Measurements from ENCODE around the gene STK32A.

The STK32A gene

GRCh38 chr5:147391781-147392180 lies 157.0 kb downstream of the STK32A start:
- peak; percentile 84 for DNase-seq (ENCODE audit: low read depth)

GRCh38 chr5:147393874-147394672 lies 159.2 kb downstream of the STK32A start:
- DNase-seq (ENCODE audit: low read depth) = no peak

GRCh38 chr5:147396070-147396823 lies 161.4 kb downstream of the STK32A start:
- DNase-seq (ENCODE audit: low read depth) = no peak

- DNase-seq (ENCODE audit: low read depth) = no peak
Measured at GRCh38 chr5:147397616-147398015, 162.8 kb downstream of the STK32A start.

- peak; percentile 16 for DNase-seq (ENCODE audit: low read depth)
Measured at GRCh38 chr5:147398860-147399259, 164.0 kb downstream of the STK32A start.

GRCh38 chr5:147400126-147400809 lies 165.4 kb downstream of the STK32A start:
- DNase-seq (ENCODE audit: low read depth) = no peak

- no peak for DNase-seq (ENCODE audit: low read depth)
Measured at GRCh38 chr5:147400881-147401280, 166.1 kb downstream of the STK32A start.

GRCh38 chr5:147403651-147404640 lies 169.1 kb downstream of the STK32A start:
- peak; percentile 99 for DNase-seq (ENCODE audit: low read depth)

- DNase-seq (ENCODE audit: low read depth) = no peak
Measured at GRCh38 chr5:147404706-147405105, 169.9 kb downstream of the STK32A start.

- peak; percentile 79 for DNase-seq (ENCODE audit: low read depth)
Measured at GRCh38 chr5:147406636-147407035, 171.8 kb downstream of the STK32A start.

GRCh38 chr5:147407094-147407681 lies 172.4 kb downstream of the STK32A start:
- peak; percentile 92 for DNase-seq (ENCODE audit: low read depth)

GRCh38 chr5:147408980-147409379 lies 174.2 kb downstream of the STK32A start:
- no peak for DNase-seq (ENCODE audit: low read depth)

GRCh38 chr5:147410496-147411358 lies 175.9 kb downstream of the STK32A start:
- peak; percentile 33 for DNase-seq (ENCODE audit: low read depth)

- DNase-seq (ENCODE audit: low read depth) = no peak
Measured at GRCh38 chr5:147411359-147412319, 176.8 kb downstream of the STK32A start.

GRCh38 chr5:147412561-147412960 lies 177.7 kb downstream of the STK32A start:
- DNase-seq (ENCODE audit: low read depth) = no peak

GRCh38 chr5:147413266-147413665 lies 178.4 kb downstream of the STK32A start:
- DNase-seq (ENCODE audit: low read depth) = no peak

- no peak for DNase-seq (ENCODE audit: low read depth)
Measured at GRCh38 chr5:147415651-147416050, 180.8 kb downstream of the STK32A start.

- peak; percentile 73 for DNase-seq (ENCODE audit: low read depth)
Measured at GRCh38 chr5:147417135-147417813, 182.4 kb downstream of the STK32A start.

Measured in EH (cell line).